ENCODE results near the gene KCTD17.

GRCh38 chr22:37105154-37105553 is 53.6 kb downstream of the KCTD17 start:
- TF ChIP-seq CTCF (conservative IDR thresholded peaks at IDR 0.05) (no peak), ZFX (IDR thresholded peaks at IDR 0.05) (no peak)

Measured in C4-2B (cell line).